ENCODE data around the gene IPCEF1. TPM values are rescaled to one million over a fixed set of nuclear protein-coding genes. Genes with fewer than 3 reads are reported as not detected.

Gene IPCEF1
- total RNA-seq, 1 experiment from 2014 or later = 0.28 TPM

DNA sequence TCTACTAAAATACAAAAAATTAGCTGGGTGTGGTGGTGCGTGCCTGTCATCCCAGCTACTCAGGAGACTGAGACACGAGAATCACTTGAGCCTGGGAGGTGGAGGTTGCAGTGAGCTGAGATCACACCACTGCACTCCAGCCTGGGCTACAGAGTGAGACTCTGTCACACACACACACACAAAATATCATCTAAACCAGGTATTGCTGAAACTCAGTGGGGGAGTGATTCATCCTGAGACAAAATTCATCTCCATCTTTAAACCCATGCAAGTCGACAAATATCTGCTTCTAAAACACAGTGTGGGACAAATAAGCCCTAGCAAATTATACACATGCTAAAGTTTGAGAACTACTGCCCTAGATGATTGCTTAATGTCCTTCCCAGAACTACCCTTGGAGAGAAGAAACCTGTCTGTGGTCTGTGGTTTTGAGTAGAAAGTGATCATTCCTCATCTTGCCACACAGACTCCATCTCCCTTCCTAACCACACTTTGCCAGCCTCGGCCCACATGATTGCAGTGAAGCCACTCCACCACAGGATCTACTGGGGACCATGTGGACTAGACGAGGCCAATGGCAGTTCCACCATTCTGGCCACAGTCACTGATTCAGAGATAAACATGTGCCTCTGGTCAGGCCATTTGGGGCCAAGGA is 187.3 kb downstream of the IPCEF1 start:
- CTCF ChIA-PET = no interaction called here

DNA sequence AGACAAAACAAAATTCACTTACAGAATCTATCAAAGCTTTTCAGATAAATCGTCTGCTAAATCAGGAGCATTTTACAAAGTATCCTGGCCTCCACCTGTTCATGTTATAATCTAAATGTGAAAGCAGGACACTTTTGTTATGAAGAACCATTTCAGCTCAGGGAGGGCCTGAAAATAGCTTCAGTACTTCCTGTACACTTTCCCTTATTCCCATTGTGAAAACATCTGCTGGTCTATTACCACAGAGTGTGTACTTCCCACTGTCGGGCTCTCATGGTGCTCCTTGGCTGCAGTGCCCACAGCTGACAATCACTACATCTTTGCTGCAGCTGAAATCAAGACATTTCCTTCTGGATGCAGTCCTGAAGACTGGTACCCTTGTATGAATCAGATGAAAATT is 189.5 kb downstream of the IPCEF1 start:
- ATAC-seq (no peak), DNase-seq (ENCODE audit: low read depth, low spot score) (no peak)
- Histone ChIP-seq H3K27ac (ENCODE audit: low read length) (no peak overlapping the region), H3K4me1 (ENCODE audit: control insufficient read depth, insufficient read depth, low read length) (no peaks in the 10 kb centered on the region), H3K9me3 (ENCODE audit: control insufficient read depth, insufficient read depth, low read depth, low read length) (no peaks in the 10 kb centered on the region), H3K4me3 (ENCODE audit: low read depth in 2 of 2, low read length in 2 of 2) (no peak overlapping the region), H3K36me3 (ENCODE audit: control insufficient read depth, insufficient read depth, low read length) (no peaks in the 10 kb centered on the region), H3K27me3 (ENCODE audit: control insufficient read depth, insufficient read depth, low read length) (no peaks in the 10 kb centered on the region)
- TF ChIP-seq, protein P1, sequence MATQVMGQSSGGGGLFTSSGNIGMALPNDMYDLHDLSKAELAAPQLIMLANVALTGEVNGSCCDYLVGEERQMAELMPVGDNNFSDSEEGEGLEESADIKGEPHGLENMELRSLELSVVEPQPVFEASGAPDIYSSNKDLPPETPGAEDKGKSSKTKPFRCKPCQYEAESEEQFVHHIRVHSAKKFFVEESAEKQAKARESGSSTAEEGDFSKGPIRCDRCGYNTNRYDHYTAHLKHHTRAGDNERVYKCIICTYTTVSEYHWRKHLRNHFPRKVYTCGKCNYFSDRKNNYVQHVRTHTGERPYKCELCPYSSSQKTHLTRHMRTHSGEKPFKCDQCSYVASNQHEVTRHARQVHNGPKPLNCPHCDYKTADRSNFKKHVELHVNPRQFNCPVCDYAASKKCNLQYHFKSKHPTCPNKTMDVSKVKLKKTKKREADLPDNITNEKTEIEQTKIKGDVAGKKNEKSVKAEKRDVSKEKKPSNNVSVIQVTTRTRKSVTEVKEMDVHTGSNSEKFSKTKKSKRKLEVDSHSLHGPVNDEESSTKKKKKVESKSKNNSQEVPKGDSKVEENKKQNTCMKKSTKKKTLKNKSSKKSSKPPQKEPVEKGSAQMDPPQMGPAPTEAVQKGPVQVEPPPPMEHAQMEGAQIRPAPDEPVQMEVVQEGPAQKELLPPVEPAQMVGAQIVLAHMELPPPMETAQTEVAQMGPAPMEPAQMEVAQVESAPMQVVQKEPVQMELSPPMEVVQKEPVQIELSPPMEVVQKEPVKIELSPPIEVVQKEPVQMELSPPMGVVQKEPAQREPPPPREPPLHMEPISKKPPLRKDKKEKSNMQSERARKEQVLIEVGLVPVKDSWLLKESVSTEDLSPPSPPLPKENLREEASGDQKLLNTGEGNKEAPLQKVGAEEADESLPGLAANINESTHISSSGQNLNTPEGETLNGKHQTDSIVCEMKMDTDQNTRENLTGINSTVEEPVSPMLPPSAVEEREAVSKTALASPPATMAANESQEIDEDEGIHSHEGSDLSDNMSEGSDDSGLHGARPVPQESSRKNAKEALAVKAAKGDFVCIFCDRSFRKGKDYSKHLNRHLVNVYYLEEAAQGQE (IDR thresholded peaks at IDR 0.05; ENCODE audit: insufficient read depth in 1 of 2, low read depth in 2 of 2, low read length in 1 of 2) = no peak
- TF ChIP-seq POLR2AphosphoS5 (IDR thresholded peaks at IDR 0.05; ENCODE audit: low read depth, low read length) = no peak
- TF ChIP-seq TCF7L2 (IDR thresholded peaks at IDR 0.05; ENCODE audit: low read depth, low read length) = no peak
- TF ChIP-seq, protein P2, sequence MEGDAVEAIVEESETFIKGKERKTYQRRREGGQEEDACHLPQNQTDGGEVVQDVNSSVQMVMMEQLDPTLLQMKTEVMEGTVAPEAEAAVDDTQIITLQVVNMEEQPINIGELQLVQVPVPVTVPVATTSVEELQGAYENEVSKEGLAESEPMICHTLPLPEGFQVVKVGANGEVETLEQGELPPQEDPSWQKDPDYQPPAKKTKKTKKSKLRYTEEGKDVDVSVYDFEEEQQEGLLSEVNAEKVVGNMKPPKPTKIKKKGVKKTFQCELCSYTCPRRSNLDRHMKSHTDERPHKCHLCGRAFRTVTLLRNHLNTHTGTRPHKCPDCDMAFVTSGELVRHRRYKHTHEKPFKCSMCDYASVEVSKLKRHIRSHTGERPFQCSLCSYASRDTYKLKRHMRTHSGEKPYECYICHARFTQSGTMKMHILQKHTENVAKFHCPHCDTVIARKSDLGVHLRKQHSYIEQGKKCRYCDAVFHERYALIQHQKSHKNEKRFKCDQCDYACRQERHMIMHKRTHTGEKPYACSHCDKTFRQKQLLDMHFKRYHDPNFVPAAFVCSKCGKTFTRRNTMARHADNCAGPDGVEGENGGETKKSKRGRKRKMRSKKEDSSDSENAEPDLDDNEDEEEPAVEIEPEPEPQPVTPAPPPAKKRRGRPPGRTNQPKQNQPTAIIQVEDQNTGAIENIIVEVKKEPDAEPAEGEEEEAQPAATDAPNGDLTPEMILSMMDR (IDR thresholded peaks at IDR 0.05) = no peak
- TF ChIP-seq SIN3A (IDR thresholded peaks at IDR 0.05; ENCODE audit: borderline replicate concordance, insufficient read depth, low read depth, low read length) = no peak
- CTCF ChIA-PET = no interaction called here
- intact Hi-C loops (cut with micrococcal nuclease; ENCODE audit: unreplicated experiment) = no loop called here
- no TSS peak for BruUV-seq (replicated peaks)
- in situ Hi-C loops (cut with HindIII; ENCODE audit: low pct_unique_long_range_greater_than_20kb, low sequenced_read_pairs) = no loop called here
- POLR2A ChIA-PET = no interaction called here

More for the DNA sequence above, 187.3 kb downstream of the IPCEF1 start:
- Histone ChIP-seq H3K36me3 (ENCODE audit: control insufficient read depth, insufficient read depth, low read length) (no peaks in the 10 kb centered on the region), H3K27ac (ENCODE audit: low read length) (no peak overlapping the region), H3K27me3 (ENCODE audit: control insufficient read depth, insufficient read depth, low read length) (no peaks in the 10 kb centered on the region), H3K9me3 (ENCODE audit: control insufficient read depth, insufficient read depth, low read depth, low read length) (no peaks in the 10 kb centered on the region), H3K4me1 (ENCODE audit: control insufficient read depth, insufficient read depth, low read length) (no peaks in the 10 kb centered on the region), H3K4me3 (ENCODE audit: low read depth in 2 of 2, low read length in 2 of 2) (no peak overlapping the region)
- ATAC-seq (no peak), DNase-seq (ENCODE audit: low read depth, low spot score) (no peak)
- POLR2A ChIA-PET = no interaction called here
- TF ChIP-seq SIN3A (IDR thresholded peaks at IDR 0.05; ENCODE audit: borderline replicate concordance, insufficient read depth, low read depth, low read length) = no peak
- TF ChIP-seq, protein P2 (IDR thresholded peaks at IDR 0.05) = no peak
- TF ChIP-seq, protein P1 (IDR thresholded peaks at IDR 0.05; ENCODE audit: insufficient read depth in 1 of 2, low read depth in 2 of 2, low read length in 1 of 2) = no peak
- TF ChIP-seq POLR2AphosphoS5 (IDR thresholded peaks at IDR 0.05; ENCODE audit: low read depth, low read length) = no peak
- TF ChIP-seq TCF7L2 (IDR thresholded peaks at IDR 0.05; ENCODE audit: low read depth, low read length) = no peak
- intact Hi-C loops (cut with micrococcal nuclease; ENCODE audit: unreplicated experiment) = no loop called here
- BruUV-seq (replicated peaks) = no TSS peak
- in situ Hi-C loops (cut with HindIII; ENCODE audit: low pct_unique_long_range_greater_than_20kb, low sequenced_read_pairs) = no loop called here
